CD4-positive, alpha-beta T cell treated with Interleukin-15 for 4 hours (primary cell): ENCODE results near the gene CNDP1.
"Not testable (repeated sequence)": the region's sequence is repeated elsewhere in the genome, so short reads cannot be mapped to it uniquely, and the experiment has no call there.

ENCODE experiments used
- DNase-seq: peaks from one replicate; pipeline ENCODE4 v3.0.0-alpha.2; 2020; ENCODE audit warnings: low spot score

The CNDP1 gene

GRCh38 chr18:74521068-74521725, 13.1 kb upstream of the CNDP1 start:
- DNase-seq = no peak

DNA sequence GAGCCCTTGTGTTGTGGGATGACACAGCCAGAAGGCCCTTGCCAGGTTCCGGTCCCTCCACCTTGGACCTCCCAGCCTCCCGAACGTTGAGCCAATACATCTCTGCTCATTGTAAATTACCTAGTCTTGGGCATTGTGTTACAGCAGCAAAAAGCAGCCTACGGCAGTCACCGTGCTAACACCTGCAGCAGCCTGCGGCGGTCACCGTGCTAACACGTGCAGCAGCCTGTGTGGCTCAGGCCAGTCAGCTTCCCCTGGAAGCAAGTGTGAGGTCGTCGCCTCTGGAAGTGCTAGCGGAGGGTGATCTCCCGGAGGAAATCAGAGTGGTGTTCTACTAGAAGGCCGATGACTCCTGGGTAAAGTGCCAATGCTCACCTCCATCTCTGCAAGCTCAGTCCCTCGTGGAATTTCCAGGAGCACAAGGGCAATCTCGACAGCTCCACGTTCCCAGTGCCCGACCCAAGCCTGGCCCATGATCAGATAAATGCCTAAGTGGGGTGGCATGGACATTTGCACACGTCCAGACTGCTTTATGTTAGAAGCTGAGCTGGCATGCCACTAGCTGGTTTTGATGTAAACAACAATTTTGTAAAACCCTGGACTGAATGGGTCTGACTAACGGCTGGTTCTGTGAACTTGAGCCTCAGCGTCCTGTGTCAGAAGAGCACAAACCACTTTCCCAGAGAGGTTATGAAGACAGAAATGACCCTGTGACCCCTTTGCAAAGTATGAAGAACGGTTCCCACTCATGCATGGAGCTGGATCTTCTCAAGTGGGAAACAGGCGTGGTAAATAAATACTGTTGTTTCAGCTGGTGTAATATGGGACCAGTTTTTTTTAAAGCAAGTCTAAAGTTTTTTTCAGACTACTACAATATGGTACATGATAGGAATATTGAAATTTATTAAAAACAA, 11.4 kb upstream of the CNDP1 start:
- DNase-seq = no peak

- no peak for DNase-seq
Measured at GRCh38 chr18:74524097-74524496, 10.2 kb upstream of the CNDP1 start.

DNA sequence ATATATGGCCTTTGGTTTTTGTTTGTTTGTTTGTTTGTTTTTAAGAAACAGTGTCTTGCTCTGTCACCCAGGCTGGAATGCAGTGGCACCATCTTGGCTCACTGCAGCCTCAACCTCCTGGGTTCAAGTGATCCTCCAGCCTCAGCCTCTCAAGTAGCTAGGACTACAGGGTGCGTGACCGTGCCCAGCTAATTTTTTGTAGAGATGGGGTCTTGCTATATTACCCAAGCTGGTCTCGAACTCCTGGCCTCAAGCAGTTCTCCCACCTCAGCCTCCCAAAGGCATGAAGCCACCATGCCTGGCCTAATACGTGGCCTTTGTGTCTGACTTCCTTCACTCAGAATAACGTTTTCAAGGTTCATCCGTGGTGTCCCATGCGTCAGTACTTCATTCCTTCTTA, 9.4 kb upstream of the CNDP1 start:
- not testable (repeated sequence) for DNase-seq

DNA sequence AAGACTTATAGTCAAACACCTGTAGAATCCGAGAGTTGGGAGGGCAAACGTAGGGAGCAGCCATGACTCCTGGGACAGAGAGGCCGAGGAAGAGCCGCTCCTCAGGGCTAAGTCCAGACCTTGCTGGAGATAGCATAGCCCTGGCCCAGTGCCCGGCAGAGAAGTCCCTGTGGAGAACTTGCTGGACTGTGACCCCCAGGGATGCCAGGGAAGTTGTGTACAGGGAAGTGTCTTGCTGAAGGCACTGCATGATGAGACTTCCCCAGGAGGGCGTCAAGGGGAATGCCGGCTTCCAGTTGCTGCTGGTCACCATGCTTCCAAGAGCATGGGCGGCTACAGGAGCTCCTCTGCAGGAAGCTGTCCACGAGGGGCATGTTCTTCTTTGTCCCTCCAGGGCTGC, 8.6 kb upstream of the CNDP1 start:
- no peak for DNase-seq

DNA sequence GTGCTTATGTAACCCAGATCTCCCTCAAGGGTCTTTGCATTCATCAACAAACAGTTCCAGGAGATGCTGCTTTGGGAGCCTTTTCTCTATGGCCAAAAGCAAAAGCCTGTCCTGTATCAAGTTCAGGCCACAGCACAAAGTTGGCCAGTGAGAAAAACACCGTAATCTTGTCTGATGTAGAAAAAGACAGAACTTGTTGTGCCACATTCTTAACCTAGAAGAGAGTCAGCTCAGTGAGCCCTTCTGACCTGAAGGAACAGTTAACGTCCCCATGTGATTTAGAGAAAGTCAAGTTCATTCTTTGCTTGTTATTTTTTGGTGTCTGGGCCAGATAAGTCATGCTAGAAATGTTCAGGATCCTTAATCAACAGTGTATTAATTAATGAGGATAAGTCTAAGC, 7.8 kb upstream of the CNDP1 start:
- DNase-seq = no peak

DNA sequence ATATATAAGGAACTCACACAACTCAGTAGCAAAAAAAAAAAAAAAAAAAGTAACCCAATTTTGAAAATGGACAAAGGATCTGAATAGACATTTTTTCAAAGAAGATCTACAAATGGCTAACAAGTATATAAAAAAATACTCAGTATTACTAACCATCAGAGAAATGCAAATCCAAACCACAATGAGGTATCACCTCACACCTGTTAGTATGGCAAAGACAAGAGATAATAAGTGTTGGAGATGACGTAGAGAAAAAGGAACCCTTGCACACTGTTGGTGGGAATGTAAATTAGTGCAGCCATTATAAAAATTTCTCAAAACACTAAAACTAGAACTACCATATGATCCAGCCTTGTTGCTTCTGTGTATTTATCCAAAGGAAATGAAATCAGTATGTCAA, 5.8 kb upstream of the CNDP1 start:
- no peak for DNase-seq

- DNase-seq = no peak
Measured at GRCh38 chr18:74528913-74529312, 5.4 kb upstream of the CNDP1 start.

DNA sequence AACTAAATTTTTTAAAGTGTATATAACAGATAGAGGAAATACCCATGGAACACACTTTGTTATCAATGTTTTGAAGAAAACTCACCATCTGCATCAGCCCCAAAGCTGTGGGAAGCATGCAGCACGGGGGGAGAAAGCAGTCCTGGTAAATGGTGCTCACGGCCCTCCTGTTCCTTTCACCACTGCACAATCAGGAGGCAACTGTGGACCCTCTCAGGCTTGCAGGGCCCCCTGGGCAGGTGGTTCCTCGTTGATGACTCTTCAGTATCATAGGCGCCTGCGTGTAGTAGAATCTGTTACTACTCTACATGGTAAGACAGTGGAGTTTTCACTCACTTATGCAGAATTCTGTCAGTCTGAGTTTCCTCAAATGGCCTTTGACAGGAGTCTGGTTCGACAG, 4.9 kb upstream of the CNDP1 start:
- no peak for DNase-seq

DNA sequence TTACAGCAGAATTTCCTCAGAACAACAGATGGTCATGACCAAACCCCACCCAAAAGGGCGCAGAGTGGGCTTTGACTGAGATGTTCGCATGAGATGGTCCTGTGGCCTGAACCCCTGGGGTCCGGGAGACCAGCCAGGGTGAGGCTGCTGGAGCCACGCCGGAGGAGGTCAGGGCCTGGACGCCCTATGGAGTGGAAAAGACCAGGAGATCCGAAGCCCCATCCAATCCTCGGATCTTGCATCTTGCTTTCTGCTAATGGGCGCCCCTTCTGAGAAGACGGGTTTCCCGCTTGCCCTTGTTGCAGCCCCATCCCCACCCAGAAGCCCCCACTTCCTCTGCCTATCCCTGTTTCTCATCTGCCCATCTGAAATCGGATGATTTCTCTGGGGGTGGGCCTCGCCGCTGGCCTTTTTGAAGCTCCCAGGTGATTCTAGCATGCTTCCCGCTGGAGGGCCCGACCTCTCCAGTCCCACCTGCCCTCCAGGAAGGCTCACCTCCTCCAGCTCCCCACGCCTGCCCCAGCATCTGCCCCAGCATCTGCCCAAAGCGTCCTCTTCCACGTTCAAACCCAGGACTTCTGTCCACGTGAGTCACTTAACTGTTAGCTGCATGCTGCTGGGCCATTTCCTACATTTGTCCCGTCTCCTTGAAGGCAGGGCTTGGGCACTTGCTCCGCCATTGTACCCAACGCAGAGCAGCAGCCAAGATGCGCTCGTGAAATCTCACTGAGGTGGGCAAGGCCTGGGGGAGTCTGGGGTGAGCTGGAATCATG, 4.3 kb upstream of the CNDP1 start:
- DNase-seq = no peak

- DNase-seq = no peak
Measured at GRCh38 chr18:74530584-74530862, 3.8 kb upstream of the CNDP1 start.

- no peak for DNase-seq
Measured at GRCh38 chr18:74531043-74531442, 3.3 kb upstream of the CNDP1 start.

DNA sequence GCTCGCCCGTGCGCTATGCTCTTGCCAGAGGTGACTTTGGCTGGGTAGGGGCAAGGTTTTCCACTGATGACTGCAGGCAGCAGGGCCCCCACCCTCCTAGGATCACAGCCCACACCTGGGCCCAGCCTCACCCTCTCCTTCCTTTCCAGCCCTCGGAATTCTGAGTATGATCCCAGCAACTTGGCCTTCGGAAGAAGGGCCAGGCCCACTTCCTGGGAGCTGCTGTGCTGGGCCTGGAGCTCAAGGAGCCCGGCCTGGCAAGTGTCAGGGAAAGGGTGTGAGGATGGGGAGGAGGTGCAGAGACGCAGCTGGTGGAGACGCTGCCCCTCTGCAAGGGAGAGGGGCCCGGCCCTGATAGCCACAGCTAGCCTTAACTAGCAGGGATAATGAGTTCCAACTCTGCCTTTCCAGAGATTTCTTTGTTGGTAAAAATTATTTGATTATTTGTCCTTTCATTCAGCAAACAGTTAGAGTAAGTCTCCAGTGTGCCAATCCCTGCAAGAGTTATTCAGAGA, 1.7 kb upstream of the CNDP1 start:
- no peak for DNase-seq

GRCh38 chr18:74533666-74534065, 634 bp upstream of the CNDP1 start:
- DNase-seq = no peak

DNA sequence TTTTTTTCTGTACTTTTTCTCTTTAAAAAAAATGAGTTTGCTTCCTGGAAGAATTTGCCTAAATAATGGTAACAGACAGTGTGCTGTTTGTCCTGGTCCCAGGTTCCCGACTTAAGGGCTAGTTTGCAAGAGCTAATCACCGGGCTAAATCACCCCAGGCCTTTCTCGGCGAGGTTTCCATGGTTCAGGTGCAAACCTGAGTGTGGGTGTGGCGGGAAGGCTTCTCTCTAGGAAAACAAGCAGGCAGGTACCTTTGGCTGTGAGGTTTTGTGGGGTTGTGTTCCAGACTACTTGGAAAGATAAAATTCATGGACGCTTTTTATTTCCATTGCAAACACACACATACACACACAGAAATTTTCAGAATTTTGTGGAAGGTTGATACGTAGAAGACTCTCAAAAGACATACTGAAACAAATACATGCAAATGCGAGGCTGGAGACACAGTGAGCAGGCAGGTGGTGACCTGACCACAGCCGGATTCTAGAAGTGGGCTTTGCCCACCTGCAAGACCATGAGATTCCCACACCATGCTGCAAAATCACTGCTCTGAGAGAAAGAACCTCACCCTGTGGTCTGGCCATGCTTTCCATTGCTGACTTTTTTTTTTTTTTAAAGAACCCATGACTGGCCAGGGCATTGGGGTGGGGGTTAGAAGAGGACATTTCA, 815 bp downstream of the CNDP1 start:
- no peak for DNase-seq

GRCh38 chr18:74539289-74539688, 5.0 kb downstream of the CNDP1 start:
- no peak for DNase-seq

DNA sequence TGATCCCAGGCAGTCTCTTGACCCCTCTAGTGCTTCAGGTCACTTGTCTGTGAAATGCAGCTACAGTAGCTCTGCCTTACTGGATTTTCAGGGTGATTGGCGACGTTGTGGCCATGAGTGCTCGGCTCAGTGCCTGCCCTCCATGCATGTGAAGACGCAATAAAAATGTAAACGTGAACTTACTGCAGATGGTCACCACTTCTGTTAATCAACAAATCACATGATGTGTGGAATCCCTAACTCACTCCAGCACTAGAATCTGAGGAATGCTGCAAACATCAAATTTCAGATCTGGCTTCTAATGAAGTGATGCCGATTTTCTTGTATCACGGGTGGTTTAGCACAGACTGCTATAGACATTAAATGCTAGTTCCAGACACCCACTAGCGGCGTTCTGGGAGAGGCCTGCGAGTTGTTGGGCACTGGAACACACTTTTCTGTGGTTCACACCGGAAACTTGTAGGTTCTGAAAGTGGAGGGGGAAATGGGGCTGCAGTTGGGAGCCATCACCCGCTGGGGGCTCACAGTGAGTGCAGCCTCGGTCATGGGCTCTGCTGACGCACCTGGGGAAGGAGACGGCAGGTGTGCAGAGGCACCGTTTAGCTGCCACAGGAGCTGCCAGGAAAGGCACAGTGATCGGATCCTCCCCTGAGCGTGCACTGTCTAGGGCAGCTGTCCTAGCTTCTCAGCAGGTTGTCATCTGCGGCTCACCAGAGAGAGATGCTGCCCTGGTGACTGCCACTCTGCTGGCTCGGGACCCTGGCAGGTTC, 6.5 kb downstream of the CNDP1 start:
- DNase-seq = no peak

GRCh38 chr18:74541703-74542555, 7.6 kb downstream of the CNDP1 start:
- no peak for DNase-seq

- DNase-seq = no peak
Measured at GRCh38 chr18:74544898-74545297, 10.6 kb downstream of the CNDP1 start.

DNA sequence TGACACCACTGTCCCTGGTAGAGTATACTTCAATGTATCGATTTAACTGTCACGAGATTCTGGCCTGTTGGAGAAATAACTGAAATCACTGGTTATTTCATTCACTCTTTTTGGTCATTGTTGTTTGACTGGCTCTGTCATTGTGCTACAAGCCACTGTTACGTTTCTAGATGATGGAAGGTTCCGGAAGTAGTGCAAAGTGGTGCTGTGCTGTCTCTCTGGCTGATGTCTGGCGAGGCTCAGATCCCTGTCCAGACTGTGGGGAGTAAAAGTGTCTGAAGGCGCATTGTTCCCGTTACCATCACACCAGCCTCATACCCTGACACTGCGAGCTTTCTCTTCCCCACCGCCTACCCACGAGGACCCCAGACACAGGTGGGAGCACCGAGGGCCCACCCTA, 11.7 kb downstream of the CNDP1 start:
- no peak for DNase-seq
